ENCODE measurements around the gene POLDIP2. TPM values are rescaled to one million over a fixed set of nuclear protein-coding genes. Genes with fewer than 3 reads are reported as not detected.

POLDIP2 gene
- total RNA-seq, 1 donor from 2014 or later: 79.3 TPM

DNA sequence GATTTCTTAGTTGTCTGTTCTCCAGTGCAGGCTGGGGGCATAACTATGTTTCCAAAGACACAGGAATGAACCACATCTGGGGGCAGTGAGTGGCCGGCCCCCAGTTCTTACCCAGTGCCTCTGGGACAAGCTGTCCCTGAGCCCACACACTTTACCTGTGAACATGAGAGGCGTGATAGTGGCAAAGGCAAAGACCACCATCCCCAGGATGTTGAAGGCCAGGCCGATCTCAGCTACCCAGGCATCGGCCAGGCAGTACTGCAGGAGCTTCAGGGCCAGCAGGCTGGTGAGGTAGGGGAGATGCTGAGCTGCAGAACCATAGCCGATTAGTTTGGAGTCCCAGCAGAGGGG lies 47.1 kb upstream of the POLDIP2 start:
- no peaks in the 10 kb centered on the region for H3K9me3 Mint-ChIP-seq
- peak overlapping the region; percentile 90 for H3K4me3 Mint-ChIP-seq
- TF ChIP-seq CTCF (conservative IDR thresholded peaks at IDR 0.05): no peak
- peaks cover 3% of the 10 kb centered on the region for H3K27me3 Mint-ChIP-seq
- H3K4me1 Mint-ChIP-seq (ENCODE audit: unreplicated experiment): peaks cover 23% of the 10 kb centered on the region
- H3K27ac Mint-ChIP-seq: no peak overlapping the region
- H3K36me3 Mint-ChIP-seq: peaks cover 5% of the 10 kb centered on the region
- no peak for DNase-seq (ENCODE audit: extremely low spot score, unreplicated experiment)

DNA sequence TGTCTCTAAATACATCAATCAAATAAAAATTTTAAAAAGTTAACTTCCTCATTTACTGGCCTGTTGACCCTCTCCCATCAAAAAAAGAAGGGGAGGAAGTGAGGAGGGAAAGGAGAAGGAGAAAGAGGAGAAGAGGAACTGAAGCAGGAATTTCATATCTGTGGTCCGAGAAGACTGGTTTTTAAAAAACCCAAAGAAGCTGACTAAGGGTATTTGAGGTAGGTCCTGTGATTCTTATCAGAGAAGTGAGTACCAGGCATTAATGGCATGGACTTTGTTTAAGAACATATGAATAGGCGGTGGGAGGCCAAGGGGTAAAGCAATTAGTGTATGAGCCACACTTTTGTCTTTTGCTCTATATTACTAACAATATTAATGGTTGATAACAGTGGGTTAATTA lies 46.7 kb upstream of the POLDIP2 start:
- TF ChIP-seq CTCF (conservative IDR thresholded peaks at IDR 0.05): no peak
- no peak for DNase-seq (ENCODE audit: extremely low spot score, unreplicated experiment)
- no peaks in the 10 kb centered on the region for H3K9me3 Mint-ChIP-seq
- peaks cover 3% of the 10 kb centered on the region for H3K27me3 Mint-ChIP-seq
- peak overlapping the region; percentile 90 for H3K4me3 Mint-ChIP-seq
- peaks cover 5% of the 10 kb centered on the region for H3K36me3 Mint-ChIP-seq
- no peak overlapping the region for H3K27ac Mint-ChIP-seq
- H3K4me1 Mint-ChIP-seq (ENCODE audit: unreplicated experiment): peaks cover 23% of the 10 kb centered on the region

DNA sequence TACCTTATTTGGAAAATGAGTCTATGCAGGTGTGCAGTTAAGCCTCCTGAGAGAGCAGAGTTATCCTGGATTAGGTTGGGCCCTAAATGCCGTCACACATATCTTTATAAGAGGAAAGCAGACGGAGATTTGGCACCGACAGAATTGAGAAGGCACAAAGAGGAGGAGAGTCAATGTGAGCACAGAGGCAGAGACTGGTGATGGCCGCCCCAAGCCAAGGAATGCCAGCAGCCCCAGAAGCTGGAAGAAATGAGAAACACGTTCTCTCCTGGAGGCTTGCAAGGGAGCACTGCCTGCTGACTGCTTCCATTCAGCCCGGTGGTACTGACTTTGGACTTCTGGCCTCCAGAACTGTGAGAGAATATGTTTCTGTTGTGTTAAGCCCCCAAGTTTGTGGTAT lies 45.5 kb upstream of the POLDIP2 start:
- no peak overlapping the region for H3K27ac Mint-ChIP-seq
- no peaks in the 10 kb centered on the region for H3K27me3 Mint-ChIP-seq
- H3K36me3 Mint-ChIP-seq: peaks cover 5% of the 10 kb centered on the region
- no peak for TF ChIP-seq CTCF (conservative IDR thresholded peaks at IDR 0.05)
- peaks cover 26% of the 10 kb centered on the region for H3K4me1 Mint-ChIP-seq (ENCODE audit: unreplicated experiment)
- no peak overlapping the region for H3K4me3 Mint-ChIP-seq
- no peak for DNase-seq (ENCODE audit: extremely low spot score, unreplicated experiment)
- H3K9me3 Mint-ChIP-seq: no peaks in the 10 kb centered on the region

- no peak for TF ChIP-seq CTCF (conservative IDR thresholded peaks at IDR 0.05)
- Mint-ChIP-seq H3K4me1 (ENCODE audit: unreplicated experiment) (peaks cover 21% of the 10 kb centered on the region), H3K4me3 (no peak overlapping the region), H3K27ac (no peak overlapping the region), H3K27me3 (no peaks in the 10 kb centered on the region), H3K9me3 (no peaks in the 10 kb centered on the region), H3K36me3 (peaks cover 5% of the 10 kb centered on the region)
- no peak for DNase-seq (ENCODE audit: extremely low spot score, unreplicated experiment)
Observed at GRCh38 chr17:28402224-28402630, 44.9 kb upstream of the POLDIP2 start.

GRCh38 chr17:28399808-28400207 lies 42.5 kb upstream of the POLDIP2 start:
- no peak overlapping the region for H3K4me3 Mint-ChIP-seq
- DNase-seq (ENCODE audit: extremely low spot score, unreplicated experiment): no peak
- no peak overlapping the region for H3K27ac Mint-ChIP-seq
- H3K9me3 Mint-ChIP-seq: no peaks in the 10 kb centered on the region
- H3K36me3 Mint-ChIP-seq: peaks cover 5% of the 10 kb centered on the region
- H3K27me3 Mint-ChIP-seq: no peaks in the 10 kb centered on the region
- TF ChIP-seq CTCF (conservative IDR thresholded peaks at IDR 0.05): no peak
- H3K4me1 Mint-ChIP-seq (ENCODE audit: unreplicated experiment): peaks cover 16% of the 10 kb centered on the region
